GM21390 (cell line): ENCODE measurements around the gene SOX10.

Experiments used
- ATAC-seq: cut with Tn5 transposase; IDR thresholded peaks from one replicate; pipeline ENCODE4 v1.9.1; 2021; ENCODE audit not compliant: unreplicated experiment

Gene SOX10

DNA sequence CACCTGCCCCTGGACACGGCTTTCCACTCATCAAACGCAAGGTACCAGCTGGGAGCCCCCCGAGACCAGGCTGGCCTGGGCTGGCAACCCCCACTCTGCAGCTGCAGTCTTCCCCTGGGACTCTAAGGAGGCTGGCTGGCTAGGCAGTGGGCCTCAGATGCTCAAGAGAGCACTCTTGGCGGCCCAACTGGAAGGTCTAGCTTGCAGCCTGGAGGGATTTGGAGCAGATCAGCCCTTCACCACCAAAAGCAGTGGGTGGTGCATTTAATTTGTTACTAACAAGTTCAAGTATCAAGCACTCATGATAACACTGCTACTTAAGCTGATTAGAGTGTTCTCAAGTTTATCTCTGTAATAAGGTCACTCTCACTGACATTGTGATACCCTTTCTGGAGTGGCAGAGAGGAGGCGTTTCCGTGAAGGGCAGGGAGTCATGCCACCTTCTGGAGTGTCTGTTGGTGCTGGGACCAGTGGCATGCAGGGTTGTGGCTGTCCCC lies 52.4 kb downstream of the SOX10 start:
- no peak for ATAC-seq

GRCh38 chr22:37930952-37931440 lies 53.4 kb downstream of the SOX10 start:
- no peak for ATAC-seq

DNA sequence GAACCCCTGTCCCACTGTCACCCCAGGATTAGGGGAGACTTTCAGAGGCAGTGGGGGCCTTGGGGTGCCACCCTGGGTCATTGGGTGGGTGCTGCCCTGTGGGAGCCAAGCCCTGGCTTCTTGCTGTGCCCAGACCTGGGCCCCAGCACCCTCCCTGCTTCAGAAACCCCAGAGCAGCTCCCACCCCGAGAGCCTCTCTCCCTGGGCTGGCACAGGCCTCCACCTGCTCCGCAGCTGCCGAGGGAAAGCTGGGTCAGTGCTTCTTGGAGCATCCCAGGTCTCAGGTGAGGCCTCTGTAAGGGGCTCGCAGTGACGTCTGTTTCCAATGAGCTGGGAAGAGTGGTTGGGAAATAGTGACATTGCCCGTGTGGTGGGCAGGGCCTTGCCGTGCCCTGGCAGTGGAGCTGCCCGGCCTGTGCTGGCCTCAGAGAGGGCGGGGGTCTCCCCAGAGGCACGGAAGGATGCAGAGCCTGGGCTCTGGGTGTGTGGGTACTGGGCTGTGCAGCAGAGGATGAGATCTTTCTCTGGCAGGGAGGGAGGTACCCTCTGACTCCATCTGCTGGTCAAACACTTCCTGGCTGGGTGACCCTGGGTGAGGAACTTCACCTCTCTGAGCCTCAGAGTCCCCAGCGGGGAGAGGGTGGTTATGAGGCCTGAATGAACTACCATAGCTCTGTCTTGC lies 53.9 kb downstream of the SOX10 start:
- no peak for ATAC-seq

GRCh38 chr22:37929390-37929789 lies 55.0 kb downstream of the SOX10 start:
- no peak for ATAC-seq

DNA sequence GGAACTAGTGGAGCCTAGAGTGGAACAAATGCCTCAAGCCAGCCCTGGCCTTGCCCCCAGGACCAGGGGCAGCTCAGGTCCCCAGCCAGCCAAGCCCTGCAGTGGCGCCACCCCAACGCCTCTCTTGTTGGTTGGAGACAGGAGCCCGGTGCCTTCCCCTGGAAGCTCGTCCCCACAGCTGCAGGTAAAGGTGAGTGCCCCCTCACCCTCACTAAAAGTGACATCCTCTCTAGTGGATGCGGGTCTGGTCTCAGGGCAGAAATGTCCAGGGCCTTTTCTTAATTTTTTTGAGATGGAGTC lies 56.8 kb downstream of the SOX10 start:
- ATAC-seq: no peak

- no peak for ATAC-seq
These were observed 57.4 kb downstream of the SOX10 start for GRCh38 chr22:37926771-37927636.

- ATAC-seq: no peak
These were observed 58.0 kb downstream of the SOX10 start for GRCh38 chr22:37926358-37926757.

DNA sequence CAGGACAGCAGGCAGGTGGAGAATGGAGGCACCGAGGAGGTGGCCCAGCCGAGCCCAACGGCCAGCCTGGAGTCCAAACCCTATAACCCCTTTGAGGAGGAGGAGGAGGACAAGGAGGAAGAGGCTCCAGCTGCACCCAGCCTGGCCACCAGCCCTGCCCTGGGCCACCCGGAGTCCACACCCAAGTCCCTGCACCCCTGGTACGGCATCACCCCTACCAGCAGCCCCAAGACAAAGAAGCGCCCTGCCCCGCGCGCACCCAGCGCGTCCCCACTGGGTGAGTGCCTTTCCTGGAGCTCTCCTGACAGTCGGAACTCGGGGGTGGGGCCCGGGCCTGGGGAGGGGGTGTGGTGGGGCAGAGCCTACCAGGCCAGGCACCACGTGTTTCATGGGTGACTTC lies 58.6 kb downstream of the SOX10 start:
- no peak for ATAC-seq

DNA sequence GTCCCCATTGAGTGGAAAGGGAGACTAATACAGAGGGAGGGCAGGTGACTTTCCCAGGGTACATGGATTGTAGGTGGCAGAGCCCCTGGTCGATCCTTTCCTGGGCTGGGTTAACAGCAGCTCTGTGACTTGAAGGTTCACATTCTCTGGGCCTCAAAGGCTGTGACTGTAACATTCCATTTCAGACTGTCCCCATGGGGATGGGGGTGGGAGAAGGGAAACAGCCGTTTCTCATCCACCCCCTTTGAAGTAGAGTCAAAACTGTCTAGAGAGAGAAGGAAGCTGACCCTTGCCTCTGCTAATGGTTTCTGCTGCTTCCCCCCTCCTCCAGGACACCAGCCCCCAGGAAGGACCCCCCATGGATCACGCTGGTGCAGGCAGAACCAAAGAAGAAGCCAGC lies 59.0 kb downstream of the SOX10 start:
- ATAC-seq: no peak

DNA sequence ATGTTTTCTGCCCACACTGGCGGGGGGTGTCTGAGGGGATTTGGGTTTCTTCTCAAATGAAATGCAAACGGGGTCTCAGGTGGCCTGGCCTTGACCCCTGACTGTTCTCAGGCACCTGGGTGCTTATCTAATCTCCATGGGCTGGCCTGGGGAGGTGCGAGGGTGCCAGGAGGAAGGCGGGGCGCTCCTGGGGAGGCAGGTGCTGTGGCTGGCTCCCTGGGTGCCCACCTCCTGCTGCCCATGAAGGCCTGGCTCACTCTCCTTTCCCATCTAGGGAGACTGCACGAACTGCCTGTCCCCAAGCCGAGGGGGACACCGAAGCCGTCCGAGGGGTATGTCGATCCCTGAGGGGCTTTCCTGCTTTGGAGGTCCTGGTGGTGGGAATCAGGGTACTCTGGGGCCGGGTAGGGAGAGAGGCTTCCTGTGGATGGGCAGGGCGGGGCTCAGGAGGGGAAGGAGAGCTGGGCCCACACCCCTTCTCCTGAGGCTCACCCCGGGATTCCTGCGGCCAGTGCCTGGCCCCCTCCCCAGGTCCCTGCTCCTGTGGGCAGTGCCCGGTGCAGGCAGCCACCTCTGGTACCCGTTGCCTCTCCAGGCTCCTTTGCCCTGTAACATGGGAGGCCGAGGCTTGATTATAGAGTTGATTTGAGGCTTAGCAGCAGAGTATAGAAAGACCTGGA lies 59.8 kb downstream of the SOX10 start:
- no peak for ATAC-seq

DNA sequence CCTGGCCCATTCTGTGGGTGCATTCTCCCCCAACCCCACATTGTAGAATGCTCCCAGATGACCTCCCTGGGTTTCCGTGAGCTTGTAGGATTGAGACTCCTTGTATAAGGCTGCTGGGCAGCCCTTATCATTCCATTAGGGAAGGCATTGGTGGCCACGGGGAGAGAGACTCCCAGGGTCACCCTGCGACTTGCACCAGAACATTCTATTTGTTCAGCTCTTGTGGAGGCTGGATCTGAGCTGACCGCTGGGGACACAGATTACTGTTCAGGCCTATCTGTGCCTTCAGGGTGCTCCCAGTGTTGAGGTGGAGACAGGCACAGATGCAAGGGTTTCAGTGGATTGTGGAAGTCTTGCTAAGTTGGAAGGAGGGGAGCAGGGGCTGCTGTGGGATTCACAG lies 60.4 kb downstream of the SOX10 start:
- no peak for ATAC-seq
